HG02840 (cell line): ENCODE results near the gene YTHDF1.

Experiments used
- ATAC-seq: cut with Tn5 transposase; IDR thresholded peaks from one replicate; pipeline ENCODE4 v1.9.1; 2021; ENCODE audit warnings: mild to moderate bottlenecking, moderate library complexity, moderate number of reproducible peaks; ENCODE audit not compliant: unreplicated experiment, low FRiP score

The YTHDF1 gene

GRCh38 chr20:63249891-63250290 lies 34.0 kb upstream of the YTHDF1 start:
- no peak for ATAC-seq

GRCh38 chr20:63248835-63249591 lies 33.1 kb upstream of the YTHDF1 start:
- no peak for ATAC-seq

GRCh38 chr20:63247671-63248228 lies 31.8 kb upstream of the YTHDF1 start:
- ATAC-seq = no peak

GRCh38 chr20:63246490-63247288 lies 30.8 kb upstream of the YTHDF1 start:
- no peak for ATAC-seq

- ATAC-seq = no peak
Observed at GRCh38 chr20:63244468-63244867, 28.5 kb upstream of the YTHDF1 start.

GRCh38 chr20:63243604-63244247 lies 27.8 kb upstream of the YTHDF1 start:
- ATAC-seq = no peak

GRCh38 chr20:63242736-63243135 lies 26.8 kb upstream of the YTHDF1 start:
- no peak for ATAC-seq

- ATAC-seq = no peak
Observed at GRCh38 chr20:63241272-63241671, 25.3 kb upstream of the YTHDF1 start.

- ATAC-seq = no peak
Observed at GRCh38 chr20:63240004-63240403, 24.1 kb upstream of the YTHDF1 start.

- ATAC-seq = no peak
Observed at GRCh38 chr20:63239431-63239830, 23.5 kb upstream of the YTHDF1 start.

- ATAC-seq = no peak
Observed at GRCh38 chr20:63238514-63239125, 22.7 kb upstream of the YTHDF1 start.

- ATAC-seq = no peak
Observed at GRCh38 chr20:63238031-63238430, 22.1 kb upstream of the YTHDF1 start.

GRCh38 chr20:63236116-63236837 lies 20.3 kb upstream of the YTHDF1 start:
- no peak for ATAC-seq

- ATAC-seq = no peak
Observed at GRCh38 chr20:63235399-63235983, 19.6 kb upstream of the YTHDF1 start, which contains the start of gene BIRC7. Gene BIRC7 (plus strand): TSS chr20:63235905. CDS start chr20:63236097, 192 bp downstream.

GRCh38 chr20:63234693-63235398 lies 18.9 kb upstream of the YTHDF1 start:
- no peak for ATAC-seq

GRCh38 chr20:63233924-63234323 lies 18.0 kb upstream of the YTHDF1 start:
- no peak for ATAC-seq

- ATAC-seq = no peak
Observed at GRCh38 chr20:63233061-63233344, 17.1 kb upstream of the YTHDF1 start.

GRCh38 chr20:63232235-63233060 lies 16.5 kb upstream of the YTHDF1 start:
- no peak for ATAC-seq
